SK-N-SH (cell line): Measurements from ENCODE around the gene TCF3. TPM values are rescaled to one million over a fixed set of nuclear protein-coding genes. Genes with fewer than 3 reads are reported as not detected.

Source experiments
- CTCF ChIA-PET: fragments of 300-600, 350-600 bp; formaldehyde crosslinking; extraction: SDS; loops from one replicate; lab custom pipeline; 2021; lab: Yijun Ruan, JAX
- POLR2A ChIA-PET: fragments of 350-600 bp; sonication (Branson Sonifier 250); formaldehyde crosslinking; extraction: SDS; loops from one replicate; lab custom pipeline; 2020; ENCODE audit warnings: antibody characterized with exemption, inconsistent platforms; lab: Yijun Ruan, JAX
- DNase-seq: peaks from one replicate; pipeline ENCODE4 v3.0.0; 2012
- H2AFZ ChIP-seq: fragments of 200-600 bp; sonication (generic); 2 replicates; pipeline ENCODE4 v1.8.1; 2016; ENCODE audit warnings: antibody characterized with exemption, mild to moderate bottlenecking, low read depth
- H3F3A ChIP-seq: fragments of 200-600 bp; sonication (generic); replicated peaks from 2 replicates; pipeline ENCODE3; 2016; ENCODE audit warnings: antibody characterized with exemption, mild to moderate bottlenecking; ENCODE audit not compliant: insufficient read depth
- H3K27ac ChIP-seq, 2 experiments: fragments of 200-500 bp in 1 of 2; fragments of 200-600 bp in 1 of 2; sonication (Bioruptor generic) in 1 of 2; sonication (generic), shearing (Covaris generic) in 1 of 2; 2 replicates each; pipeline versions ENCODE4 v1.5.1 to v1.6.1; 2014 to 2016; ENCODE audit warnings: low read depth in 2 of 2, inconsistent platforms in 1 of 2, low read length in 1 of 2, mild to moderate bottlenecking in 1 of 2, mixed read lengths in 1 of 2
- H3K27me3 ChIP-seq: fragments of 200-600 bp; sonication (generic), shearing (Covaris generic); 2 replicates; pipeline ENCODE4 v1.6.1; 2016; ENCODE audit warnings: mixed run types; ENCODE audit not compliant: insufficient read depth
- H3K36me3 ChIP-seq, 2 experiments: fragments of 200-500 bp in 1 of 2; fragments of 200-600 bp in 1 of 2; sonication (Bioruptor generic) in 1 of 2; sonication (generic) in 1 of 2; replicated peaks in 1 of 2; 2 replicates each; pipeline versions ENCODE3 to v1.5.1; 2014 to 2016; ENCODE audit warnings: low read length in 1 of 2, mild to moderate bottlenecking in 1 of 2; ENCODE audit not compliant: insufficient read depth in 2 of 2, control insufficient read depth in 1 of 2
- H3K4me1 ChIP-seq, 2 experiments: fragments of 200-500 bp in 1 of 2; fragments of 200-600 bp in 1 of 2; sonication (Bioruptor generic) in 1 of 2; sonication (generic), shearing (Covaris generic) in 1 of 2; 2 replicates each; pipeline versions ENCODE4 v1.5.1 to v1.6.1; 2014 to 2016; ENCODE audit warnings: low read depth in 1 of 2, low read length in 1 of 2, mixed run types in 1 of 2; ENCODE audit not compliant: insufficient read depth in 2 of 2, control insufficient read depth in 1 of 2
- H3K4me2 ChIP-seq: fragments of 200-600 bp; sonication (generic), shearing (Covaris generic); 2 replicates; pipeline ENCODE4 v1.6.1; 2017; ENCODE audit warnings: mixed run types
- H3K4me3 ChIP-seq, 2 experiments: fragments of 200-500 bp in 1 of 2; fragments of 200-600 bp in 1 of 2; sonication (Bioruptor generic) in 1 of 2; sonication (generic), shearing (Covaris generic) in 1 of 2; 2 replicates each; pipeline versions ENCODE4 v1.5.1 to v1.8.1; 2014 to 2016; ENCODE audit warnings: low read depth in 2 of 2, inconsistent platforms in 1 of 2, low read length in 1 of 2, mild to moderate bottlenecking in 1 of 2, mixed read lengths in 1 of 2, moderate library complexity in 1 of 2
- H3K79me2 ChIP-seq: fragments of 200-600 bp; sonication (generic); 2 replicates; pipeline ENCODE4 v1.8.1; 2017; ENCODE audit warnings: mild to moderate bottlenecking; ENCODE audit not compliant: insufficient read depth
- H3K9ac ChIP-seq: fragments of 200-600 bp; sonication (generic); 2 replicates; pipeline ENCODE4 v1.6.1; 2017; ENCODE audit warnings: mixed run types
- H3K9me2 ChIP-seq: fragments of 200-600 bp; sonication (generic); 2 replicates; pipeline ENCODE4 v1.6.1; 2017; ENCODE audit warnings: mixed run types
- H3K9me3 ChIP-seq: fragments of 200-600 bp; sonication (generic); 2 replicates; pipeline ENCODE4 v1.6.1; 2017; ENCODE audit warnings: mixed run types, mild to moderate bottlenecking, moderate library complexity
- H4K20me1 ChIP-seq: fragments of 200-600 bp; sonication (generic); 2 replicates; pipeline ENCODE4 v1.6.1; 2017; ENCODE audit warnings: mild to moderate bottlenecking, mixed run types; ENCODE audit not compliant: insufficient read depth
- CHD2 ChIP-seq: fragments of 150-350 bp; IDR thresholded peaks from 2 replicates; pipeline ENCODE4 v1.6.1; 2018; ENCODE audit warnings: low read length; ENCODE audit not compliant: partially characterized antibody
- CTCF ChIP-seq: fragments of 200-600 bp; sonication (generic); IDR thresholded peaks from 2 replicates; pipeline ENCODE4 v1.6.1; 2017; ENCODE audit warnings: antibody characterized with exemption, mild to moderate bottlenecking, moderate library complexity
- ELF1 ChIP-seq: IDR thresholded peaks from 2 replicates; pipeline ENCODE4 v1.4.0; 2012
- EP300 ChIP-seq, 2 experiments: IDR thresholded peaks; 2 replicates each; pipeline versions ENCODE4 v1.4.0 to v1.6.1; 2012; ENCODE audit warnings: borderline replicate concordance in 1 of 2, low read depth in 1 of 2, low read length in 1 of 2
- EZH2phosphoT487 ChIP-seq: fragments of 200-600 bp; sonication (generic); IDR thresholded peaks from 2 replicates; pipeline ENCODE4 v1.6.1; 2017; ENCODE audit warnings: low read depth, mixed run types, mild to moderate bottlenecking, antibody characterized with exemption, moderate library complexity, borderline replicate concordance
- FOSL2 ChIP-seq: IDR thresholded peaks from 2 replicates; pipeline ENCODE4 v1.4.0; 2012; ENCODE audit warnings: low read depth, mild to moderate bottlenecking, moderate library complexity, borderline replicate concordance
- FOXJ3 ChIP-seq: sonication (generic); formaldehyde crosslinking; IDR thresholded peaks from 2 replicates; pipeline ENCODE4 v1.5.1; 2020; ENCODE audit warnings: mild to moderate bottlenecking, missing genetic modification reagents
- GATA2 ChIP-seq: sonication (generic); formaldehyde crosslinking; IDR thresholded peaks from 2 replicates; pipeline ENCODE4 v1.5.0; 2020; ENCODE audit warnings: mild to moderate bottlenecking, missing genetic modification reagents
- JUND ChIP-seq: IDR thresholded peaks from 2 replicates; pipeline ENCODE4 v1.4.0; 2012
- MEF2A ChIP-seq: IDR thresholded peaks from 2 replicates; pipeline ENCODE4 v1.4.0; 2012; ENCODE audit warnings: low read depth, borderline replicate concordance
- MXI1 ChIP-seq: IDR thresholded peaks from 2 replicates; pipeline ENCODE4 v1.6.1; 2012; ENCODE audit warnings: mild to moderate bottlenecking, low read depth, low read length, improper control_type of control experiment
- NFIC ChIP-seq: IDR thresholded peaks from 2 replicates; pipeline ENCODE4 v1.4.0; 2012; ENCODE audit warnings: borderline replicate concordance
- NRF1 ChIP-seq: IDR thresholded peaks from 2 replicates; pipeline ENCODE4 v1.6.1; 2012; ENCODE audit warnings: low read depth, mild to moderate bottlenecking, low read length
- PBX3 ChIP-seq: IDR thresholded peaks from 2 replicates; pipeline ENCODE4; 2012
- RAD21 ChIP-seq: IDR thresholded peaks from 2 replicates; pipeline ENCODE4 v1.6.1; 2012; ENCODE audit warnings: mild to moderate bottlenecking, low read length
- RCOR1 ChIP-seq: fragments of 150-350 bp; IDR thresholded peaks from 2 replicates; pipeline ENCODE4 v1.6.1; 2017; ENCODE audit warnings: antibody characterized with exemption, low read length
- RFX5 ChIP-seq: IDR thresholded peaks from 2 replicates; pipeline ENCODE4 v1.6.1; 2012; ENCODE audit warnings: mild to moderate bottlenecking, improper control_type of control experiment, low read length
- RXRA ChIP-seq: IDR thresholded peaks from 2 replicates; pipeline ENCODE4 v1.4.0; 2012; ENCODE audit warnings: low read depth, mild to moderate bottlenecking, borderline replicate concordance
- SIN3A ChIP-seq: IDR thresholded peaks from 2 replicates; pipeline ENCODE4 v1.6.1; 2012; ENCODE audit warnings: low read depth, mild to moderate bottlenecking, low read length, moderate library complexity, borderline replicate concordance
- SMC3 ChIP-seq: IDR thresholded peaks from 2 replicates; pipeline ENCODE4 v1.6.1; 2012; ENCODE audit warnings: low read depth, low read length, improper control_type of control experiment
- TAF1 ChIP-seq: IDR thresholded peaks from 2 replicates; pipeline ENCODE4 v1.6.1; 2012; ENCODE audit warnings: low read depth, mild to moderate bottlenecking, low read length, moderate library complexity, borderline replicate concordance
- YY1 ChIP-seq: IDR thresholded peaks from 2 replicates; pipeline ENCODE4 v1.4.0; 2012; ENCODE audit warnings: low read depth, mild to moderate bottlenecking
- ZBTB33 ChIP-seq: IDR thresholded peaks from 2 replicates; pipeline ENCODE4 v1.4.0; 2012; ENCODE audit warnings: low read depth, borderline replicate concordance
- WGBS: methylation state at CpG from one replicate; pipeline ENCODE4 v1.1.6; 2017; ENCODE audit warnings: low lambda C conversion rate; 5-methylcytosine and 5-hydroxymethylcytosine counted together
- polyA plus RNA-seq, 3 experiments: library from polyadenylated mRNA; depleted of rRNA; stranded (reverse); fragments of >200 nt; gene quantifications; 2 replicates each; pipeline ENCODE4 v1.2.3, GENCODE V29; 2012

The TCF3 gene
- polyA plus RNA-seq, 1 of the 3 experiments (the other 2 are of a cell fraction): 104 TPM

GRCh38 chr19:1665565-1666047 is 13.2 kb upstream of the TCF3 start:
- ChIA-PET POLR2A (interaction anchor here (0.5 kb wide), 1 partner anchor 990 kb away, joined by 3 read pairs; no protein-coding TSS in a partner anchor), CTCF (interaction anchor here (1.8 kb wide), 1 partner anchor 101 kb away, joined by 4 read pairs; no protein-coding TSS in a partner anchor)
- no peak overlapping the region for H3K4me3 ChIP-seq
- no peaks in the 10 kb centered on the region for H3K36me3 ChIP-seq
- H2AFZ ChIP-seq: no peak overlapping the region
- no peaks in the 10 kb centered on the region for H3K9me2 ChIP-seq
- no peak for DNase-seq
- TF ChIP-seq FOSL2 (no peak), YY1 (no peak), SIN3A (no peak), NRF1 (no peak), RCOR1 (no peak), CTCF (no peak), EZH2phosphoT487 (no peak), JUND (no peak), MEF2A (no peak), GATA2 (CRISPR knock-in tag) (no peak), MXI1 (no peak), NFIC (no peak), PBX3 (no peak), RFX5 (no peak), ELF1 (no peak), RAD21 (no peak)
- peaks cover 5% of the 10 kb centered on the region for H3F3A ChIP-seq
- WGBS: 77% methylated on average over 12 of the region's 12 CpGs
- H3K4me2 ChIP-seq: no peak overlapping the region
- no peaks in the 10 kb centered on the region for H4K20me1 ChIP-seq
- H3K9me3 ChIP-seq: no peaks in the 10 kb centered on the region
- no peak overlapping the region for H3K9ac ChIP-seq
- no peak overlapping the region for H3K27ac ChIP-seq
- H3K79me2 ChIP-seq: no peaks in the 10 kb centered on the region
- H3K4me1 ChIP-seq: peaks cover 0 to 3% of the 10 kb centered on the region in 2 experiments; a peak in 2 of 4 replicates
- peaks cover 27% of the 10 kb centered on the region for H3K27me3 ChIP-seq

GRCh38 chr19:1663852-1664251 is 11.4 kb upstream of the TCF3 start:
- Histone ChIP-seq H3K4me2 (no peak overlapping the region), H3F3A (peaks cover 7% of the 10 kb centered on the region), H3K27ac (no peak overlapping the region), H3K9me3 (no peaks in the 10 kb centered on the region), H3K79me2 (no peaks in the 10 kb centered on the region), H4K20me1 (no peaks in the 10 kb centered on the region), H3K36me3 (no peaks in the 10 kb centered on the region), H3K9me2 (no peaks in the 10 kb centered on the region), H2AFZ (no peak overlapping the region), H3K4me1 (peaks cover 0 to 3% of the 10 kb centered on the region in 2 experiments; a peak in 2 of 4 replicates), H3K27me3 (peaks cover 12% of the 10 kb centered on the region), H3K4me3 (no peak overlapping the region), H3K9ac (no peak overlapping the region)
- CTCF ChIA-PET: interaction anchor here (1.3 to 3.7 kb wide), 2 partner anchors 8 to 11 kb away, joined by 4 to 24 read pairs; partner anchors contain the start of gene TCF3
- POLR2A ChIA-PET: no interaction called here
- DNase-seq: no peak
- WGBS: 43% methylated on average over 7 of the region's 13 CpGs
- TF ChIP-seq ZBTB33 (no peak), JUND (no peak), EP300 (IDR thresholded peaks at IDR 0.05; ENCODE audit: borderline replicate concordance in 1 of 2, low read depth in 1 of 2, low read length in 1 of 2) (no peak), CTCF (no peak), CHD2 (no peak), RXRA (no peak), TAF1 (no peak), FOXJ3 (no peak), SMC3 (no peak)
